ENCODE results near the gene TPH1.
"Not testable (repeated sequence)": the region's sequence is repeated elsewhere in the genome, so short reads cannot be mapped to it uniquely, and the experiment has no call there.

The TPH1 gene

DNA sequence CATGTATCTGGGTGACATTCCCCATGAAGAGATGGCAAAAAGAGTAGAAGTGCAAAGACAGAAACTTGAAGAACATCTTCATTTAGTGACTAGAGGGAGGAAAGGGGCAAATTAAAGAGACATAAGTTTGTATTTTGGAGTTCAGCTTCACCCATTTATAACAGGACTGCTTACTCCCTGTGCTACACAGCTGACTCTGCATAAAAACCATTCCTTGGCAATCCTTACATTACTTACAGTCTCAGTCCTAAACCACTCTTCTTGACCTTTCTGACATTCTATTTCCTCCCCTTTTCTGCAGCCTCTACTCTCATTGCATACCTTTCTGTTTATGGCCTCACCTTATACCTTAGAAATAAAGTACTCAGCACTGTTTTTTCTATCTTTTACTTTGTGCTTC is 26.4 kb downstream of the TPH1 start:
- DNase-seq (ENCODE audit: low read depth): no peak

DNA sequence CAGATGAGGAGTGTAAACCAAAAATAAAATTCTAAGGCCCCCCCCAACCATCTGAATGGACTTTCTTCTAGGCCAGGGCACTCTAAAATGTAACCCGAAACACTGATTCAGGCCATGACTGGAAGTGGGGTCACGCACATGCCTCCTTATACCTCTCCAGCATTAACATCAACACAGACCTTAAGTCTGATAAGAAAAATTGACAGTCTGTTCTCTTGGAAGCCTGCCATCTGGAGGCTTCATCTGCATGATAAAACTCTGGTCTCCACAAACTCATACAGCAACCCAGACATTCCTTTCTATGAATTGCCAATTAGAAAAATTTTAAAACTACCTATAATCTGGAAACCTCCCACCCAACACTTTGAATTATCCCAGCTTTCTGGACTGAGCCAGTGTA is 29.3 kb downstream of the TPH1 start:
- no peak for DNase-seq (ENCODE audit: low read depth)

DNA sequence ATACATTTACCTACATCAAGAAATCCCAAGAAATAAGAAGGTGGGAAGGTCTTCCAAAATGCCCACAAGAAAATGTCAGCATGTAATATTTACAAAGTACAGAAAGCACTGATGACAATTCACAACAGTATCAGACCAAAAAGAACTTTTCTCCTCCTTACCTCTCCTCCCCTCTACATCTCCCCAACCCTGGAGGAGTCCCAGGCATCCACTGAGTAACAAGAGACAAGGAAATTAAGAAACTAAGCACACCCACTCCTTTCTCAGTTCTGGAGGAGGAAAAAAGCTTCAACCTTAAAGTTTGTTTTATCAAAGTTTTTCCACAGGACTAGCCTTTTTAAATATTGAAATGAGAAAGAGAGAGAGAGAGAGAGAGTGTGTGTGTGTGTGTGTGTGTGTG is 31.2 kb downstream of the TPH1 start:
- no peak for DNase-seq (ENCODE audit: low read depth)

DNA sequence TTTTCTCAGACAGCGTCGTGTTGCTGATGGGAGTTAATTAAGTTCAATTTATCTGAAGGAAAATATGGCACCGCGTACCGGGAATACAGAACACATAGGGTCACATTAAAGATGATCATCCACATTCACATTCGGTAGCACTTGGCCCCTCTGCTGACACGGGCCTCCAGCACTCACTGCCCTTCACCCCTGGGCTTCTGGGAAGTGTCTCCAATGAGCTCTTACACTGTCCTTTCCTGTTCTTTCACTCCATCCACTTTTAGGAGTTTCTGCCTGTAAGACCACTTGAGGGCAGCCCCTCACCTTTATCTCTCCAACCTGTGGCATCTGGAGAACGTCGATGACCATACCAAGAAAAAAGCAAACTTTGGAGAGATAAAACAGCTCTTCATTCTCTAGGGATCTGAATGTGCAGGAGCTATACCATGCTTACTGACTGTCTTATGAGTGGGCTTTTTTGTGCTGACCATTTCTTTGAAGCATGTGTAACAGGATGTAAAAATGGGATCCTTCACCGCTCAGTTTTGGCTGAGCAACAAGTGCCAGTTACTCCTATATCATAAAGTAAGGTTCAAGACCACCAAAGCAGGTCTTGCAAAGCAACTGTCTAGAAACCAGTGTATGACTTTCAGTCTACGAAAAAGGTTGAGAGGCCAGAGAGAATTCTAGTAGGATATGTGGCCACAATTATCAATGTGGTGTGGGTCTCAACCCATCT is 32.1 kb downstream of the TPH1 start:
- DNase-seq (ENCODE audit: low read depth): no peak

DNA sequence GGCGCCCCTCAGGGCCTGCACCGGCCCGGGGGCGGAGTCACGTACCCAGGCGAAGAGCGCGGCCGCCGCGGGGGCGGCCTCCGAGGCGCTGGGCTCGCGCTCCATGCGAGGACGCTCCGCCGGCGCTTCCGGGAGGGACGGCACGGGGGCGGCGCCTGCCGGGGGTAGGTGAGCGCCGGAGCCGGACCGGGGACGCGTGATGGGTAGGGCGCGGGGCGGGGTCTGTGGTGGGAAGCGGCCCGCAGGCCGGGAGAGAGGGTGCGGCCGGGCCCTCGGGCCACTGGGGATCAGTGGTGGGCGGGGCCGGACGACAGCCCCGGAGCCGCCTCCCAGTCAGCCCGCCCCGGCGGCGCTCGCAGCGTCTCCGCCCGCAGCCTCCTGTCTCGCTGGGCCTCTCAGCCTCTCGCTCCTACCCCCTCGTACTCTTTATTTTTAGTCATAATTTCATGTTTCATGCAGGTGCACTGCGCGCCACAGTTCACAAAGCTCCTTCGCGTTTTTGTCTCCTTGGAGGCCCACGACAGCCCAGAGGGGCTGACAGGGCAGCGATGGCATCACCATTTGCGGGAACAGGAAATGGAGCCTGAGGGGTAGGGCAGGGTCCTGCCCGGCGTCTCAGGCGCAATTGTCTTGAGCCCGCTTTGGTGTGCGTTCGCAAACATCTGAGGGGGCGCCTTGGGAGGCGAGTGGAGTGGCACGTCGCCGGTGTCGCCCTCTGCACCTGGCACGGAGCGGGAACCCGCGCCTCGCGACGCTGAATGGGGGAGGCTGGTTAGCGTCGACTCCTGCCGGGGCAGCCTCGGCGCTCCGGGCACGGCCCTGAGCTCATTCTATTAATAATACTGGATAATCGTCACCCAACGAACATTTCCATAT is 32.9 kb downstream of the TPH1 start, which contains the start of gene SERGEF:
Gene SERGEF (minus strand): TSS at position 142 of the 876 bp plus-strand sequence. CDS start 37 bp downstream, at position 105.
- peak; percentile 91 for DNase-seq (ENCODE audit: low read depth)

DNA sequence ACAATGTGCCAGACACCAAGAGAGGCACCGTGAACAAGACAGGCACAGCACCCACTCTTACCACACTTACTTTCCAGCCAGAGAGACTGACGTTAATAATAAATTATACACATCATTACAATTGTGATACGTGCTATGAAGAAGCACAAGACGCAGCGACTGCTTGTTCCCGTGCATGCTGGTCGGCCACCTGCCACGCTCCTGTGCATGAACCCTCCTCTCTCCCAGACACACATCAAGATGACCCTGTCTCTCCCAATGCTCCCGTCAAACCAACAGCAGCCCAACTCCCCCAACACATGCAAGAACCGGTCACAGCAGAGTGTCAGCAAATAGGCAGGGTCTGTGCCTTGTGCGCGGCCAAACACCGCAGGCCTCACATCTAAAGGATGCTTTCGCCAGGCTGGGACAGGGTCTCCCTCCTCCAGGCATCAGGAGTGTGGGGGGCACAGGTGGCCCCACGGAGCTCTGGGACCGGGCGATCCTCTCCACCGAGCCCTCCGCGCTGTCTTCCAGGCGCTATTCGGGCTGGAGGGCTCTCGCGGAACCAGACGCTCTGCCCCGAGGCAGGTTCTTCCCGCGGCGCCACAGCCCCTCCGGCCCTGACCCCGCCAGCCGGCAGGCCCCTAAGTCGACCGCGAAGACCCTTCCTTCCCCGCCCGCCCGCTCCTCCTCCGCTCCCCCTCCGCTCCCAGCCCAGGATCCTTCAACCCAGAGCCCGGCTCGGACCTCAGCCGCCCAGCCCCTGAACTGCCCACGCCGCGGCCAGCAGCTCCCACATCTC is 33.8 kb downstream of the TPH1 start:
- DNase-seq (ENCODE audit: low read depth): no peak

DNA sequence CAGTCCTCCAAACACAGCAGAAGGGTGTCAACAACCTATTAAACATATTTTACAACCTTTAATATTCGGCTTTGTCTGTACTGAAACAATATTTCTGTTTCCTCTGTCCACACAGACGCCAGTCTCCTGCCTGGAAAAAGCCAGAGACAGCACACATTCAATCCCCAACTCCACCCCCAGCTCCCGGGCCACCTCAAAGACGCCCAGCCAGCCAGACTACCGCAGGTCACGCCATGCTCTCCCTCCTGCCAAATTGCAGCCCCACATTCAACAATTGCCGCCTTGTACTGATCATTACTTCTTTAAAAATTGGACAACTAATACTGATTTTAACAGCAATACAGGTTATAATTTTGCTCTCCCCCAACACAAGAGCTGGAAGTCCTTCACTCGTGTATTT is 34.4 kb downstream of the TPH1 start:
- DNase-seq (ENCODE audit: low read depth): no peak

DNA sequence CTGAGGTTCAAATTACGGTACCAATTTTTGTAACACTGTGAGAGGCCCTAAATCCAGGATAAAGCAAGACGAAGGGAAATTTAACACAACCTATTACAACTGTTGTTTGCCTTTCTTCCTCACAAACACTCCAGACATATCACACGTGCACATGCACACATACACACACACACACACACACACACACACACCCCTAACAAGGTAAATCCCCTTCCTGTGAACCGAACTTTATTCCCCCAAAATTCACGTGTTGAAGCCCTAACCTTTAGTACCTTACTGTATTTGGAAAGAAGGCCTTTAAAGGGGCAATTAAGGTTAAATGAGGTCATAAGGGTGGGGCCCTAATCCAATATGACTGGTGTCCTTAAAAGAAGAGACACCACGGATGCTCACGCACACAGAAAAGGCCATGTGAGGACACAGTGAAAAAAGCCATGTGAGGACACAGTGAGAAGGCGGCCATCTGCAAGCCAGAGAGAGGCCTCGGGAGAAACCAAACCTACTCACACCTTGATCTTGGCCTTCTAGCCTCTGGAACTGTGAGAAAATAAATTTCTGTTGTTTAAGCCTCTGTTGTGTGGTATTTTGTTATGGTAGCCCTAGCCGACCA is 35.0 kb downstream of the TPH1 start:
- no peak for DNase-seq (ENCODE audit: low read depth)

DNA sequence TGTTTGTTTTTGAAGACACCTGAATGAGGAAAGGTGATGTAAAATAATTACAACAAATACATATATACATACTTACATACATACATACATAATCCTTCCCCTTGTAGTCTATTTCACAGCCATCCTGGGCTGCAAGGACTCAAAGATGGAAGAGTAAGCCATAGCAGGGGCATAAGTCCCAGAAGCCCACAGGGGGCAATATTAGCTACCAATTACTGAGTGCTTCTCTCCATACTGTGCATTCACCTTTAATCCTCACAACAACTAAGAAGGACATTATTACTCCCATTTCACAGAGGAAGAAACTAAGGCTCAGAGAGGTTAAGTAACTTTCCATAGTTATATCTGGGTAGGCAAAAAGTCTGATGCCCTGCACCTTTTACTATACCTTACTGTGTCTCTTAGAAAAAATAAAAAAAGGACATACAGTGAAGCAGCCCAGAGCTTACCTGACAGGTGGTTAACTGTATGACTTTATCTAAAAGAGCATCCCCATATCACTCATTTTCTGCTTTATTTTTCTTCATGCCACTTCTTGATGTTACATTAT is 35.9 kb downstream of the TPH1 start:
- DNase-seq (ENCODE audit: low read depth): no peak

DNA sequence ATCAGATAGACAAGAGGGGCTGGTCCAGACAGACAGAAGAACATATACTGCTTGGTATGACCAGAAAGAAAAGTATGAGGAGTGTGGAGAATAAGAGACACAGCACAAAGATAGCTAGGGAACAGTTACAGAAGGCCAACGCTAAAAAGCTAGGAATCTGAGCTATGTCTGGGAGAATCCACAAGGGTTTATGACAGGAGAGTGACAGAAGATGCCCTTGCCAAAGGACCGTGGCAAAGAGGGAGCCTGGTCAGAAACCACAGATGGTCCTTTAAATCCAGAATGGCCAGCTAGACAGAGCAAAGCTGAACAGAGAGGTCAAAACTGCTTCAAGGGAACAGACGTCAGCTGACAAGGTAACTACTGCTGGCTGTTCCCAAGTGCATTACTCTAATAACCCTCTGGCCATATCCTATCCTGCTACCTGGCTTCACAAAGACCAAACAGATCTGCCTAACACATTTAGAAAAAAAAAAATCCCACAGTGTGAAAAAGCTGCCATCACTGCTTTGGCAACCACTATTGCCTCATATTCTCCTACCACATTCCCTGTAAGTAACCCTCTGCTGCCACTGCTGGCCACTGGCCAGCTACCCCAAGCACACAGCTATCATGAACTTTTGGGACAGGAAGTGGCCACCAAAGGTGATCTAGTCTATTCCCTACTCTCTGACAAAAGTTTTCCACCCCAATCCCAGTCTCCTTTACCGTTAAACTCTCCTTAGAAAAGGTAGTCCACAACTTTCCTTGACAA is 40.5 kb downstream of the TPH1 start:
- DNase-seq (ENCODE audit: low read depth): no peak

DNA sequence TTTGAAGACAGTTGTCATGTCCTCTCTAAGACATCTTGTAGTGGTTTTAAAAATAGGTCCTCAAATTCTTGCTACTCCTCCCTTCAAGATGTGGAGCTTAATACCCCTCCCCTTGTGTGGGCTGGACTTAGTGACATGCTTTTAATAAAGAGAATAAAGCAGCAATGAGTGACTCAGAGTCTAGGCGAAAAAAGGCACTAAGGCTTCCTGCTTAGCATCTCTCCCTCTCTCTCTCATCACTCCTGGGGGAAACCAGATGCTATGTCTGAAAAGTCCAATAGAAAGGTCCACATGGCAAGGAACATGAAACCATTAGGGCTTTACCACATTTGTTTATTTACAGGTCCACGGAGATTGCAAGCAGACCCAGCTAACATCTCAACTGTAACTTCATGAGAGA is 44.9 kb downstream of the TPH1 start:
- DNase-seq (ENCODE audit: low read depth): no peak

DNA sequence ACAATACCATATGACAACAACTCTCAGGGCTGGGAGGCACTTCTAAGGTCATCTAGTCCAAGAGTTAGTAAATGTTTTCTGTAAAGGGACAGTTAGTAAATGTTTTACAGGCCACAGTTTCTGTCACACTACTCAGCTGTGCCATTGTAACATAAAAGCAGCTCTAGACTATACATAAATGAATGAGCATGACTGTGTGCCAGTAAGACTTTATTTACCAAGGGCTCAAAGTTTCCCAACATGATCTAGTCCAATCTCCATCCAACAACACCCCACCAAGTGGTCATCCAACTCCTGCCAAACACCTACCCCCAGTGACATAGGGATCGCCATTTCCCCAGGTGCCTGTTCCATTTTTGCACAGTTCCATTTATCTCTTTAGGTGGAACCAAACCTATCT is 45.3 kb downstream of the TPH1 start:
- DNase-seq (ENCODE audit: low read depth): no peak

DNA sequence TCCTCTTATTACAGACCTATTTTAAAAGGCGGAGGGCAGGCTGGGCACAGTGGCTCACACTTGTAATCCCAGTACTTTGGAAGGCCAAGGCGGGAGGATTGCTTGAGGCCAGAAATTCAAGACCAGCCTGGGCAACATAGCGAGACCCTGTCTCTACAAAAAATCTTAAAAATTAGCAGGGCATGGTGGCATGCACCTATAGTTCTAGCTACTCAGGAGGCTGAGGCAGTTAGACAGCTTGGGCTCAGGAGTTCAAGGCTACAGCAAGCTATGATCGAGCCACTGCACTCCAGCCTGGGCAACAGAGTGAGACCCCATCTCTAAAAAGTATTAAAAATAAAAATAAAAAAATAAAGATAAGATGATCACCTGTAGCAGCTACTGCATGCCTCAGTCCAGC is 45.9 kb downstream of the TPH1 start:
- DNase-seq (ENCODE audit: low read depth): not testable (repeated sequence)

Data from activated T-cell treated with anti-CD3 and anti-CD28 coated beads for 24 hours (primary cell).